ENCODE measurements around the gene ANP32E. TPM values are rescaled to one million over a fixed set of nuclear protein-coding genes. Genes with fewer than 3 reads are reported as not detected.
"Not testable (repeated sequence)": the region's sequence is repeated elsewhere in the genome, so short reads cannot be mapped to it uniquely, and the experiment has no call there.

ANP32E gene
- total RNA-seq, 2 donors from 2014 or later, result 9.8 to 13.5 TPM

DNA sequence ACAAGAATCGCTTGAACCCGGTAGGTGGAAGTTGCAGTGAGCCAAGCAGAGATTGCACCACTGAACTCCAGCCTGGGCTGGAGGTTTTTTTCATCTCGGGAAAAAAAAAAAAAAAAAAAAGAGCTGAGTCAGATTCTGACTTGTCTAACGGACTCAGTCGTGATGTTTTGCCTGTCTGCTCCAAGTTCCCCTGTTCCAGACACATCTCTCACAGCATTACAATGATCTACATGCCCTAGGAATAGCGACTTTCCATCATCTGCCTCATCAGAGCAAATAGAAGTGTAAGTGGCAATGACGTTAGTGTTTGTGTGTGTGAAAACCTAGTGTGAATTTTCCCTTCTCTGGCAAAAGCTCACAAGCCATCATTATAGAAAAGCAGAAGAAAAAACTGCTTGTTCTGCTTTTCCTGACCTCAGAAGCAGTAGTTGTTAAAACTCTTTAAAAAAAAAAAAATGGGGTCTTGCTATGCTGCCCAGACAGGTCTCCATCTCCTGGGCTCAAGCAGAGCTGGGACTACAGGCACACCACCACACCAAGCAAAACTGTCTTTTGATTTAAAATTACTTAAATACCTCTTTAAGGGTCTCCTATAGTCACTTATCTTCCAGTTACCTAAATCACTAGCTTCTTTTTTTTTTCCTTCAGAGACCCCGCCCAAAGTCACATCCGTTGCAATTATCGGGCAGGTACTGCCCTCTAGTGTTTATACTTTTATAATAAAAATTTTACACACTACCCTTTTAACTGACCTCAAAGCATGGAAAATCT is 48.9 kb downstream of the ANP32E start:
- Histone ChIP-seq H3K4me1 (replicated peaks) (no peaks in the 10 kb centered on the region), H3K9me3 (no peaks in the 10 kb centered on the region), H3K27me3 (replicated peaks; ENCODE audit: insufficient read depth) (no peaks in the 10 kb centered on the region), H3K4me3 (no peak overlapping the region), H3K27ac (no peak overlapping the region), H3K36me3 (no peaks in the 10 kb centered on the region)
- WGBS, result 37% methylated on average over 10 of the region's 10 CpGs
- TF ChIP-seq CTCF (IDR thresholded peaks at IDR 0.05), result peak in 3 of 4 experiments; percentile 35 to 56 (median 36)
- no peak for TF ChIP-seq POLR2AphosphoS5 (IDR thresholded peaks at IDR 0.05)
- no peak for DNase-seq (ENCODE audit: low spot score)
- intact Hi-C loops (cut with DNase I), result no loop called here

GRCh38 chr1:150186438-150186788 is 49.5 kb downstream of the ANP32E start:
- H3K9me3 ChIP-seq; H3K4me3 ChIP-seq; intact Hi-C loops (cut with DNase I); H3K36me3 ChIP-seq; H3K27me3 ChIP-seq (replicated peaks; ENCODE audit: insufficient read depth); H3K27ac ChIP-seq; DNase-seq (ENCODE audit: low spot score); H3K4me1 ChIP-seq (replicated peaks): not testable (repeated sequence)
- 79% methylated on average over 7 of the region's 7 CpGs for WGBS

DNA sequence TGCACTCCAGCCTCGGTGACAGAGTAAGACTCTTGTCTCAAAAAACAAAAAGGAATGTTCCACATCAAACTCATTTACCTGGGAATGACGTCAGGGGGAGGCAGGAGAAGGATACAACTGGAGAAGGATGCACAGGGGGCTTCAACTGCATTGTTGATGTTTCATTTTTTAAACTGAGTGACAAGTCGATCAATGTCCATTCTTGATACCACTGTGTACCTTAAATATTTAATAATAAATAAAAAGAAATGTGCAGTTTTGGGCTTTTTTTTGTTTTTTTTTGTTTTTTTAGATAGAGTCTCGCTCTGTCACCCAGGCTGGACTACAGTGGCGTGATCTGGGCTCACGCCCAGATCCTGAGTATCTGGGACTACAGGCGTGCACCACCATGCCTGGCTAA is 50.4 kb downstream of the ANP32E start:
- Histone ChIP-seq H3K9me3 (no peaks in the 10 kb centered on the region), H3K27ac (no peak overlapping the region), H3K4me3 (no peak overlapping the region), H3K27me3 (replicated peaks; ENCODE audit: insufficient read depth) (no peaks in the 10 kb centered on the region), H3K4me1 (replicated peaks) (no peaks in the 10 kb centered on the region), H3K36me3 (no peaks in the 10 kb centered on the region)
- intact Hi-C loops (cut with DNase I), result no loop called here
- TF ChIP-seq POLR2A (IDR thresholded peaks at IDR 0.05), result no peak
- TF ChIP-seq CTCF (IDR thresholded peaks at IDR 0.05), result no peak
- TF ChIP-seq POLR2AphosphoS5 (IDR thresholded peaks at IDR 0.05), result no peak
- no peak for DNase-seq (ENCODE audit: low spot score)
- 84% methylated on average over 7 of the region's 7 CpGs for WGBS

DNA sequence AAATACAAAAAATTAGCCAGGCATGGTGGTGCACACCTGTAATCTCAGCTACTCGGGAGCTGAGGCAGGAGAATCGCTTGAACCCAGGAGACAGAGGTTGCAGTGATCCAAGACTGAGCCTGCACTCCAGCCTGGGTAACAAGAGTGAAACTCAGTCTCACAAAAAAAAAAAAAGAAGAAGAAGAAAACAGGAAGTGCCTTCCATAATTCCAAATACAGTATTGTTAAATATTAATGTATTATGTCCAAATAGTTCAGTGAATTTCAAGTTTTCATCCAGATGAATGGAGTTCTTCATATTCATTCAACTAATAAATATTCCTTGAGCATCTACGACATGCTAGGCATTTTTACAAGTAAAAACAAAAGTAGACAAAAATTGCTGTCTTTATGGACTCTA is 52.9 kb downstream of the ANP32E start:
- H3K4me1 ChIP-seq (replicated peaks), result no peaks in the 10 kb centered on the region
- no peak overlapping the region for H3K27ac ChIP-seq
- WGBS, result 88% methylated on average over 3 of the region's 3 CpGs
- H3K4me3 ChIP-seq, result no peak overlapping the region
- H3K9me3 ChIP-seq, result no peaks in the 10 kb centered on the region
- DNase-seq (ENCODE audit: low spot score), result no peak
- TF ChIP-seq POLR2A (IDR thresholded peaks at IDR 0.05) (no peak), POLR2AphosphoS5 (IDR thresholded peaks at IDR 0.05) (no peak), CTCF (IDR thresholded peaks at IDR 0.05) (no peak)
- intact Hi-C loops (cut with DNase I), result no loop called here
- no peaks in the 10 kb centered on the region for H3K36me3 ChIP-seq
- no peaks in the 10 kb centered on the region for H3K27me3 ChIP-seq (replicated peaks; ENCODE audit: insufficient read depth)

GRCh38 chr1:150182247-150182646 is 53.7 kb downstream of the ANP32E start:
- Histone ChIP-seq H3K4me3 (no peak overlapping the region), H3K9me3 (no peaks in the 10 kb centered on the region), H3K36me3 (no peaks in the 10 kb centered on the region), H3K4me1 (replicated peaks) (no peaks in the 10 kb centered on the region), H3K27ac (no peak overlapping the region), H3K27me3 (replicated peaks; ENCODE audit: insufficient read depth) (no peaks in the 10 kb centered on the region)
- no peak for TF ChIP-seq CTCF (IDR thresholded peaks at IDR 0.05)
- no peak for TF ChIP-seq POLR2AphosphoS5 (IDR thresholded peaks at IDR 0.05)
- TF ChIP-seq POLR2A (IDR thresholded peaks at IDR 0.05), result no peak
- WGBS, result 82% methylated on average over 11 of the region's 11 CpGs
- intact Hi-C loops (cut with DNase I), result no loop called here
- no peak for DNase-seq (ENCODE audit: low spot score)

All from prostate gland (tissue), 2 donors.